ENCODE results near the gene PNMA8B. TPM values are rescaled to one million over a fixed set of nuclear protein-coding genes. Genes with fewer than 3 reads are reported as not detected.

PNMA8B gene
- total RNA-seq, 4 donors from 2014 or later, result 3.1 to 4.2 (median 3.7) TPM

DNA sequence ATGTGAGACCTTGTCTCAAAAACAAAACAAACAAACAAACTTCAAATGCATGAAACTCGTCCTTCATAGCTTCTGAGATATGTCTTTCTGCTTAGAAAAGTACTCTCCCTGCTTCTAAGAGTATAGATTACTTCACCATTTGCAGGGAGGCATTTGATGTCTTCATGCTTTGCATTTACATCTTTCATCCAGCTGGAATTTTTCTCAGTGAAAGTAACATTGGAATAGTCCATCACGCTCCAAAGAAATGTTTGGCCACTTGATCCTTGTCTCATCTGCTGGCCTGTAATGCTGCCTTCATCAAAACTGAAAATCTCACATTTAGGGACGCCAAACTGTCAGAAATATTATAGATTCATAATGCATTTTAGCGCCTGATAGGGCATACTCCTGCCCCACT lies 43.5 kb downstream of the PNMA8B start:
- H3K9me3 ChIP-seq, result no peaks in the 10 kb centered on the region
- H3K27ac ChIP-seq, result no peak overlapping the region
- H3K36me3 ChIP-seq, result no peaks in the 10 kb centered on the region
- H3K27me3 ChIP-seq, result no peaks in the 10 kb centered on the region
- H3K4me3 ChIP-seq, result no peak overlapping the region
- 48 to 61% methylated on average over 4 of the region's 4 CpGs for WGBS, 2 donors
- TF ChIP-seq EP300 (IDR thresholded peaks at IDR 0.05) (no peak), POLR2A (IDR thresholded peaks at IDR 0.05) (no peak)
- TF ChIP-seq, protein P1, sequence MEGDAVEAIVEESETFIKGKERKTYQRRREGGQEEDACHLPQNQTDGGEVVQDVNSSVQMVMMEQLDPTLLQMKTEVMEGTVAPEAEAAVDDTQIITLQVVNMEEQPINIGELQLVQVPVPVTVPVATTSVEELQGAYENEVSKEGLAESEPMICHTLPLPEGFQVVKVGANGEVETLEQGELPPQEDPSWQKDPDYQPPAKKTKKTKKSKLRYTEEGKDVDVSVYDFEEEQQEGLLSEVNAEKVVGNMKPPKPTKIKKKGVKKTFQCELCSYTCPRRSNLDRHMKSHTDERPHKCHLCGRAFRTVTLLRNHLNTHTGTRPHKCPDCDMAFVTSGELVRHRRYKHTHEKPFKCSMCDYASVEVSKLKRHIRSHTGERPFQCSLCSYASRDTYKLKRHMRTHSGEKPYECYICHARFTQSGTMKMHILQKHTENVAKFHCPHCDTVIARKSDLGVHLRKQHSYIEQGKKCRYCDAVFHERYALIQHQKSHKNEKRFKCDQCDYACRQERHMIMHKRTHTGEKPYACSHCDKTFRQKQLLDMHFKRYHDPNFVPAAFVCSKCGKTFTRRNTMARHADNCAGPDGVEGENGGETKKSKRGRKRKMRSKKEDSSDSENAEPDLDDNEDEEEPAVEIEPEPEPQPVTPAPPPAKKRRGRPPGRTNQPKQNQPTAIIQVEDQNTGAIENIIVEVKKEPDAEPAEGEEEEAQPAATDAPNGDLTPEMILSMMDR (IDR thresholded peaks at IDR 0.05), result no peak
- no peaks in the 10 kb centered on the region for H3K4me1 ChIP-seq
- no peak for DNase-seq (ENCODE audit: low spot score in 2 of 2)

DNA sequence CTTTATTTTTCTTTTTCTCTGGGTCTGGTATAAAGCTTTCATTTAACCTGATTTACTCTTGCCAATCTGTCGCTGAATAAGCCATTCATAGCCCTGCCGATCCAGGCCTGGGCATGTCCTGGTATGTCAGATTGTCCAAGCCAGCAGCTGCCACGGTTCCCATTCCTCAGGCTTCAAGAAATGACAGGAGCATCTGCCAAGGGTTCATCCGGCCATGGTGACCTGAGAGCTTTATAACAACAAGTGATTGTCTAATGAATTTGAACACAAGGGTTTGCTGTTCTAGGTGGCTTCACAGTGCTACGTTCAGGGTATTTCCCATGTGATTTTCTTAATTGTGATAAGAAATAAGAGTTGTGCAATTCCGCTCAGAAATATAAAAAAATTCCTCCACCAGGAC lies 44.3 kb downstream of the PNMA8B start:
- H3K27me3 ChIP-seq, result no peaks in the 10 kb centered on the region
- no peaks in the 10 kb centered on the region for H3K9me3 ChIP-seq
- H3K4me1 ChIP-seq, result no peaks in the 10 kb centered on the region
- H3K27ac ChIP-seq, result no peak overlapping the region
- TF ChIP-seq, protein P1 (IDR thresholded peaks at IDR 0.05), result no peak
- TF ChIP-seq EP300 (IDR thresholded peaks at IDR 0.05) (no peak), POLR2A (IDR thresholded peaks at IDR 0.05) (no peak)
- WGBS, 2 donors, result 41 to 47% methylated on average over 6 of the region's 6 CpGs
- no peak overlapping the region for H3K4me3 ChIP-seq
- no peak for DNase-seq (ENCODE audit: low spot score in 2 of 2)
- no peaks in the 10 kb centered on the region for H3K36me3 ChIP-seq

DNA sequence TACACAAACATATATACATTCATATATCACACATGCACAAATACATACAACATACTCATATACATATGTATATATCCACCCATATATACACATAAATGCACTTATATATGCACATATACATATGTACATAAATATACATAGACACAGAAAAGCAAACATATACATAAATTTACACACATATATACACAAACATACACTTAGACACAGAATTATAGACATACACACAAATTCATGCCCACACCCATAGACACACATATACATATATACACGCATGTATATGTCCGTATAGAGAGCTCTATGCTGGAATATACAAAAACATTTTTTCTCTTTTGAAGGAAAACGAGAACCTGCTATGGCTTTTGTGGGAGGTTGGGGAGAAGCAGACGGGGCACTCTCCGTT lies 44.9 kb downstream of the PNMA8B start:
- Histone ChIP-seq H3K27ac (no peak overlapping the region), H3K4me3 (no peak overlapping the region), H3K36me3 (no peaks in the 10 kb centered on the region), H3K4me1 (no peaks in the 10 kb centered on the region), H3K27me3 (no peaks in the 10 kb centered on the region), H3K9me3 (no peaks in the 10 kb centered on the region)
- no peak for DNase-seq (ENCODE audit: low spot score in 2 of 2)
- TF ChIP-seq POLR2A (IDR thresholded peaks at IDR 0.05), result no peak
- TF ChIP-seq EP300 (IDR thresholded peaks at IDR 0.05), result no peak
- TF ChIP-seq, protein P1 (IDR thresholded peaks at IDR 0.05), result no peak
- WGBS, 2 donors, result 56 to 61% methylated on average over 5 of the region's 5 CpGs

DNA sequence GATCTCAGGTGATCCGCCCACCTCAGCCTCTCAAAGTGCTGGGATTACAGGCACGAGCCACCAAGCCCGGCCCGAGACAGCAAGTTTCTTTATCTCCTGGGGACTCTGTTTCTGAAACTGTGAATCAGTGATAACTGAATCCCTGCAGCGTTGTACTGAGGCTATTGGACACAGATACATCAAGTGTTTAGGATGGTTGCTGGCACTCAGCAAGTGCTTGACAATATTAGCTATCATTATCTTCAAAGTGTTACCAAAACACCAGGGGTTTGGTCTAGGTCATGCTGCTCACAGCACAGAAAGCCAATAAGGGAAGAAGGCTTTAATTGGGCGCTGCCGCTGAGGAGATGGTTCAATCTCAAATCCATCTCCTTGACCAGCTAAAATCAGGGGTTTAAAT lies 46.4 kb downstream of the PNMA8B start:
- 62 to 71% methylated on average over 7 of the region's 7 CpGs for WGBS, 2 donors
- H3K4me3 ChIP-seq, result no peak overlapping the region
- no peaks in the 10 kb centered on the region for H3K9me3 ChIP-seq
- peaks cover 0 to 2% of the 10 kb centered on the region in 2 donors for H3K27me3 ChIP-seq
- no peaks in the 10 kb centered on the region for H3K4me1 ChIP-seq
- H3K36me3 ChIP-seq, result no peaks in the 10 kb centered on the region
- H3K27ac ChIP-seq, result no peak overlapping the region
- no peak for DNase-seq (ENCODE audit: low spot score in 2 of 2)
- no peak for TF ChIP-seq EP300 (IDR thresholded peaks at IDR 0.05)
- no peak for TF ChIP-seq POLR2A (IDR thresholded peaks at IDR 0.05)
- TF ChIP-seq, protein P1 (IDR thresholded peaks at IDR 0.05), result no peak

DNA sequence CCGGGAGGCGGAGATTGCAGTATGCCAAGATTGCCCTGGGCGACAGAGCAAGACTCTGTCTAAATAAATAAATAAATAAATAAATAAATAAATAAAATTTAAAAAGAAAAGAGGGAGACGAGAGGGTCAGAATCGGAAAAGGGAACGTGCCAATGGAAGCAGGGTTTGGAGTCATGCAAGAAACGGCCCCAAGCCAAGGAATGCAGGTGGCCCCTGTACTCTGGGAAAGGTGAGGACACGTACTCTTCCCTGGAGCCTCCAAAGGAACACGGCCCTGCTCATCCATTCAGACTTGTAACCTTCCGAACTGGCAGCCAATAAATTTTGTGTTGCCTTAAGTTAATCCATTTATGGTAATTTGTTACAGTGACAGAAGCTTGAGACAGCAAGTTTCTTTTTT lies 47.1 kb downstream of the PNMA8B start:
- H3K4me3 ChIP-seq, result no peak overlapping the region
- H3K27me3 ChIP-seq, result peaks cover 0 to 2% of the 10 kb centered on the region in 2 donors
- H3K36me3 ChIP-seq, result no peaks in the 10 kb centered on the region
- DNase-seq (ENCODE audit: low spot score in 2 of 2), result no peak
- 84 to 93% methylated on average over 10 of the region's 10 CpGs for WGBS, 2 donors
- H3K9me3 ChIP-seq, result no peaks in the 10 kb centered on the region
- H3K27ac ChIP-seq, result no peak overlapping the region
- TF ChIP-seq, protein P1 (IDR thresholded peaks at IDR 0.05), result no peak
- H3K4me1 ChIP-seq, result no peaks in the 10 kb centered on the region
